ENCODE measurements around the gene MYL3.

DNA sequence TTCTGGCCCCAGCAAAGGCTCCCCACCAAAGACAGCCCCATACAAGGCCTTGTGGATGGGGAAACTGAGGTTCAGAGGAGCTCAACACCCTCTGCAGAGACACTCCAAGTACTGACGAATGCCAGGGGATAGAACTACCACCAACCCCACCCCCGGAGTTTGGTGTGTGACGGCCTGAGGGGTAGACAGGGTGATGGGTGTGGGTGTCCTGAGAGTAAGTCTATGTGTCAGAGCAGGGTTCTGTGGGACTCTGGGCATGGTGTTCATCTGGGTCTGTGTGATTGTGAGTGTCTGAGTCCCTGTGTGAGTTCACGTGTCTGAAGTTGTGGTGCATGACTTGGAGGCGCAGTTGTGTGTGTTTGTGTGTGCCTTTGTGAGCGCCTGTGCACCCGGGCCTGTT, 21.7 kb upstream of the MYL3 start:
- TF ChIP-seq SUZ12 (IDR thresholded peaks at IDR 0.05; ENCODE audit: extremely low read depth, insufficient read depth, insufficient read length) (no peak), YY1 (IDR thresholded peaks at IDR 0.05; ENCODE audit: insufficient read depth, insufficient read length) (no peak)
